ENCODE results near the gene FNDC3B. TPM values are rescaled to one million over a fixed set of nuclear protein-coding genes. Genes with fewer than 3 reads are reported as not detected.

Gene FNDC3B
- total RNA-seq, 2 donors from 2014 or later = 12.0 to 17.7 TPM

DNA sequence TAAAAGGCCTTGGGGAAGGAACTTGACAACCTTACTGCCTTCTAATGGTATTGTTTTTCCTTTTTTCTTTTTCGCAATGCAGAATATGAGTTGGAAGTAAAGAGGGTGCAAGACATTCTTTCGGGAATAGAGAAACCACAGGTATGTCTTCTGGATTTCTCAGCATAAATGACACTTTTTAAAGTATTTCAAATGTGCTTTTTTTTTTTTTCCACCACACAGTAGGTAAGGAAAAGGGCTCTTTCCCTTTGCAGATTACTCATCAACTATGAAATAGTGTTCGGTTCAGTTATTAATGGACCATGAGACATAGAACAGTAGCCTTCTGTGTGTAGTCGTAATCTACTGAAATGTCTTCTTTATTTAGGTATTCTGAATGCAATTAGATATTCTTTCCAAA lies 246.5 kb downstream of the FNDC3B start:
- ATAC-seq (replicated peaks in 1 of 2) (no peak), DNase-seq (no peak)
- H3K4me3 Mint-ChIP-seq = no peak overlapping the region
- no peaks in the 10 kb centered on the region for H3K36me3 Mint-ChIP-seq (ENCODE audit: insufficient read depth in 2 of 2)
- H3K4me1 Mint-ChIP-seq (ENCODE audit: low read depth) = peaks cover 6% of the 10 kb centered on the region
- no peaks in the 10 kb centered on the region for H3K27me3 Mint-ChIP-seq (ENCODE audit: low read depth)
- H3K27ac Mint-ChIP-seq = no peak overlapping the region
- H3K9me3 Mint-ChIP-seq = no peaks in the 10 kb centered on the region

DNA sequence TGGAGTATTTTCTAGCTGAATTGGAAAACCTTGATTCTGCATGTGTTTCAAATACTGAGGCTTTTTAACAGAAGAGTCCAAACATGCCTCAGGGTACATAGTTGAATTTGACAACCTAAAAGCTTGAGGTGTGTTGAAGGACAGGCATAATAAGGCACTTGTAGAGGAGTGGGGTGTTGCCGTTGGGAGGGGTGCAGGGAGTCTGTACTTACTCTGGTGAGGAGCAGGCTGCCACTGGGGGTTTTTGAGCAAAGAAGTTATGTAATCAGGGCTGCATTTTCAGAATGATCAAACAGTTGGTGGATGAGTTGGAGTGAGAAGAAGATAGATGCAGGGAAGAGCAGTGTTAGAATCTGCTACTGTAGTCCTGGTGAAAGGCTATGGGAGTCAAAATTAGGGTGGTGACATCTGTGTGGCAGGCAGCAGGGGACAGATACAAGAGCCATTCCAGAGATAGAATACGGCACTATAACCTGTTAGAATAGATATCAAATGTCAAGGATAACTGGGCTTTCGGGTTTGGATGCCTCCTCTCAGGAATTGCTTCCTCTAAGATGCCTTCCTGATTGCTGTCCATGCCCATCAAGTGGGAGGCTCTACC lies 247.3 kb downstream of the FNDC3B start:
- Mint-ChIP-seq H3K27ac (peak overlapping the region; percentile 23), H3K27me3 (ENCODE audit: low read depth) (no peaks in the 10 kb centered on the region), H3K4me3 (no peak overlapping the region), H3K9me3 (no peaks in the 10 kb centered on the region), H3K36me3 (ENCODE audit: insufficient read depth in 2 of 2) (no peaks in the 10 kb centered on the region), H3K4me1 (ENCODE audit: low read depth) (peaks cover 6% of the 10 kb centered on the region)
- DNase-seq (no peak), ATAC-seq (replicated peaks in 1 of 2) (no peak)

DNA sequence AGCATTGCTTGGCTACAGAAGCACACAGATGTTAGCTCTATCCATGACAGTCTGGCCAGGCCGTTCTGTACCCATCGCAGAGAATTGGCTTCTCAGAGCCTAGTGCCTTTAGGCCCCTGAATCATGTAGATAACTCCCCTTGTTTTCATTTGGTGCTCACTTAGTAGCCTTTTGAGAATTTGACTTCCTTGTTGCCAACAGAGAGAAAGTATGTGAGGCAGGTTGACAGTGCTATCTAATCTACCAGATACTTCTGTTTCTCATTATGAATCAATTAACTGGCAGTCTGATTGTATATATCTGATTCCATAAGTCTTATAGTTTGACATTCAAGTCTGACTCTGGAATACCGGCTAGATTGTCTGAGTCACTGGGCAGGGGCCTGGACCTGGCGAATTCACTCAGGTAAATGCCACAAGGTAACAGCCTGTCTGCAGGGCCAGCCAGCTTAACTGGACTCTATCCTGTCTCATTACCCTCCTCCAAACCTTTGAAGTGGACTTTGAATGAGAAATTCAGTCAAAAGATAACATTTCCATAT lies 248.6 kb downstream of the FNDC3B start:
- Mint-ChIP-seq H3K9me3 (no peaks in the 10 kb centered on the region), H3K27ac (no peak overlapping the region), H3K4me1 (ENCODE audit: low read depth) (peaks cover 6% of the 10 kb centered on the region), H3K27me3 (ENCODE audit: low read depth) (no peaks in the 10 kb centered on the region), H3K4me3 (no peak overlapping the region), H3K36me3 (ENCODE audit: insufficient read depth in 2 of 2) (no peaks in the 10 kb centered on the region)
- no peak for DNase-seq
- ATAC-seq (replicated peaks in 1 of 2) = no peak

DNA sequence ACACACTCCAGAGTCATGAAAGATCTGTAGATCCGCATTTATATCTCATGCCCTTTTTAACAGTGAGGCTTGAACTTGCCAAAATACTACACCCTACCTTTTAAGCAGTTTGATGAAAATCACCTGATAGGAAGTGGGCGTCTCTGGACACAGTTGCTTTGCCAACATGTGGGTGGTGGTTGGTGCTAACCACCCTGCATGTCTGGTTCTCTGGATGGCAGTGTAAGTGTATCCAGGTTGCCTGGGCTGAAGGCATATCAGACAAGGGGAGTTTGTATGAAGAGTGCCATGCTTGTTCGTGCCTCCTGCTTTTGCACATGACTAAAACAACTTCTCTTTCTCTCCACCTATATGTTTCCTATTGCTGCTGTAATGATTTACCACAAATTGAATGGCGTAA lies 249.3 kb downstream of the FNDC3B start:
- DNase-seq = no peak
- Mint-ChIP-seq H3K9me3 (no peaks in the 10 kb centered on the region), H3K36me3 (ENCODE audit: insufficient read depth in 2 of 2) (no peaks in the 10 kb centered on the region), H3K4me1 (ENCODE audit: low read depth) (peaks cover 6% of the 10 kb centered on the region), H3K27me3 (ENCODE audit: low read depth) (no peaks in the 10 kb centered on the region), H3K27ac (no peak overlapping the region), H3K4me3 (no peak overlapping the region)
- ATAC-seq (replicated peaks in 1 of 2) = no peak

DNA sequence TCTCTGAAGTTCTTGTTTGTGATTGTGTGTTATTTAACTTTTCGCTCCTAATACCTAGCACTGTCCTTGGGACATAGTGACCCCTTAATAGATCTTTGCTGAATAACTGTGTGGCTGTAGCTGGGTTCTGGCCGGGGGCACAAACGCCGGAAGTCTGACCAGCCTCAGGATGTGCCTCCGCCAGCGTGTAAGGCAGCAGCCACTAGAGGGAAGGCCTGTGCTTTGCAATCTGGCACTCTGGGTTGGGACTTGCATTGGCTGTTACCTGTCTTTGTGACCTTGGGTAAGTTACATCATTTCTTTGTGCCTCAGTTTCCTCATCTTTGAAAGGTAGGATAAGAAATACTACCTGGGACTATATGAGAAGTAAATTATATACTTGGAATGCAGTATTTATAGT lies 250.2 kb downstream of the FNDC3B start:
- Mint-ChIP-seq H3K4me3 (no peak overlapping the region), H3K9me3 (peaks cover 0 to 2% of the 10 kb centered on the region in 2 donors), H3K4me1 (ENCODE audit: low read depth) (peaks cover 6% of the 10 kb centered on the region), H3K36me3 (ENCODE audit: insufficient read depth in 2 of 2) (peaks cover 0 to 2% of the 10 kb centered on the region in 2 donors), H3K27ac (no peak overlapping the region), H3K27me3 (ENCODE audit: low read depth) (no peaks in the 10 kb centered on the region)
- no peak for ATAC-seq (replicated peaks in 1 of 2)
- DNase-seq = peak in 1 of 2 donors; percentile 4

DNA sequence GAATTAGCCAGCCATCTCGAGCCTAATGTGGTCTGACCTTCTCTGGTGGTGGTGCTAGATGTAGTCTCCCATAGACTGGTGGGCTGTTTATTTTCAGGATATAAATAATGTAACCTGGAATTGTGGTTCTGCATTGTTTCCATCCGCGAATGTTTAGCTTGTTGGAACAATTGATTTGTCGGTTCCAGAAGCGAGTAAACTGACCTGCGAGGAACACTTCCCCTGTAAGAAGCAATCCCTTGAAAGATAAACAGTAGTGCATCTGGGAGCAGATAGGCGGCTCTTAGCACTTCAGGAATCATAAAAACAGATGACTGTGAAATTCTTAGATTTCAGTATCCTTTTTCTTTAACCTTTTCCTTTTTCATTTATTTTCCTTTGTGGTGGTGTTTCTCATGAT lies 251.1 kb downstream of the FNDC3B start:
- H3K27me3 Mint-ChIP-seq (ENCODE audit: low read depth) = no peaks in the 10 kb centered on the region
- ATAC-seq (replicated peaks in 1 of 2) (no peak), DNase-seq (no peak)
- H3K4me3 Mint-ChIP-seq = no peak overlapping the region
- peaks cover 0 to 2% of the 10 kb centered on the region in 2 donors for H3K9me3 Mint-ChIP-seq
- H3K36me3 Mint-ChIP-seq (ENCODE audit: insufficient read depth in 2 of 2) = peaks cover 0 to 2% of the 10 kb centered on the region in 2 donors
- no peak overlapping the region for H3K27ac Mint-ChIP-seq
- peaks cover 6% of the 10 kb centered on the region for H3K4me1 Mint-ChIP-seq (ENCODE audit: low read depth)

DNA sequence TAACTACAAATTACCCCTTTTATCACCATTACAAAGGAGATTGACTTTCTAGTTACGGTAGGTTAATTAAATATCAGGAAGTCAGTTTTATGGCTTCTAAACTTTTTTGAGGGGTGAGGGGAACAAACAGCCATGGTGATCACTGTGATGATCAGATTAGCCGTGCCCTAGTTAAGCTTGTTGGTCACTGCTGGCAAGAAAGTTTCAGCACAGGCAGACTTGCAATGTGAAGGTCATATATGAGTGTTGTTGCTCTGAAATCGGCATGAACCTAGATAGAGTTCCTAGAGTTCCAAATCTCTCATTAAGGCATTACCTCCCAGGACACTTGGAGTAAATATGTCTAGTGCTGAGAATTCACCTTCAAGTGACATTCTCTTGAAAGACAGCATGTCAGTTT lies 252.3 kb downstream of the FNDC3B start:
- Mint-ChIP-seq H3K4me3 (no peak overlapping the region), H3K9me3 (peaks cover 0 to 2% of the 10 kb centered on the region in 2 donors), H3K27me3 (ENCODE audit: low read depth) (no peaks in the 10 kb centered on the region), H3K4me1 (ENCODE audit: low read depth) (peaks cover 6% of the 10 kb centered on the region), H3K27ac (no peak overlapping the region), H3K36me3 (ENCODE audit: insufficient read depth in 2 of 2) (peaks cover 0 to 2% of the 10 kb centered on the region in 2 donors)
- no peak for DNase-seq
- ATAC-seq (replicated peaks in 1 of 2) = no peak

DNA sequence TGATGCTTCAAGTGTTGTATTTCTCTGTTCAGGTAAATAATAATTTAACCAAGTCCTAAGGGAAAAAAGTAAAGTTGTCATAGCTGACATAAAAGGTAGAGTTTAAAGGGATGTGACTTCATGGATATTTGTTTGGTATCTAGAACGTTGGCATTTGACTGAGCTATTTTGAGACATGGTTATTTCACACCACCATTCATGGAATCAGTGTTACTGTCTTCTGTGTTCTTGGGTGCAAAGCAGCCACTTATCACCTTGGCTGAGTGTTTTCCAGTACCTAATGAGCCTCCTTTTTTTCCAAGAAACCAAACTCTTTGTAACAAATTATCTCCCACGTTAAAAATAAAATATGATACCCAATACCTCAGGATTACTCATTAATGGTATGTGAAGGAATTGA lies 253.0 kb downstream of the FNDC3B start:
- Mint-ChIP-seq H3K4me1 (ENCODE audit: low read depth) (peaks cover 6% of the 10 kb centered on the region), H3K9me3 (peaks cover 0 to 2% of the 10 kb centered on the region in 2 donors), H3K27ac (no peak overlapping the region), H3K4me3 (no peak overlapping the region), H3K27me3 (ENCODE audit: low read depth) (no peaks in the 10 kb centered on the region), H3K36me3 (ENCODE audit: insufficient read depth in 2 of 2) (peaks cover 0 to 2% of the 10 kb centered on the region in 2 donors)
- no peak for DNase-seq
- no peak for ATAC-seq (replicated peaks in 1 of 2)

DNA sequence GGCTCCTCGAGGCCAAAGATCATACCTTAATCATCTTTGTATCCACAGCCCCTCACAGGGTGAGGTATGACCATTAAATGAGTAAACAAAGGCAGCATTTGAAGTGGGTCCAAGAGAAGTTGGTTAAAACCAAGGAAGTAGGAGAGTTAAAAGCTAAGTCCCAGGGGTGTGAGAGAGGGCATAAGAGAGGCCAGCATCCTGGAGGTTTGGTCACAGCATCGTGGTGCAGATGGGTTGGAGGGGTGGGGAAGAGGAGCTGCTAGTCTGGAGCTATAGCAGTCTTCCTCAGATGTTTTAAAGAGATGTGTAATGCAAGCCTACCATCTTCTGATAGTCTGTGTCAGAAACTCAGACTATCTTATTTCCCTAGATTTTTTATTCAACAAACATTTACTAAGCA lies 253.7 kb downstream of the FNDC3B start:
- Mint-ChIP-seq H3K4me3 (no peak overlapping the region), H3K4me1 (ENCODE audit: low read depth) (peaks cover 2% of the 10 kb centered on the region), H3K27me3 (ENCODE audit: low read depth) (no peaks in the 10 kb centered on the region), H3K36me3 (ENCODE audit: insufficient read depth in 2 of 2) (peaks cover 0 to 2% of the 10 kb centered on the region in 2 donors), H3K9me3 (peaks cover 0 to 2% of the 10 kb centered on the region in 2 donors), H3K27ac (no peak overlapping the region)
- no peak for ATAC-seq (replicated peaks in 1 of 2)
- DNase-seq = no peak

DNA sequence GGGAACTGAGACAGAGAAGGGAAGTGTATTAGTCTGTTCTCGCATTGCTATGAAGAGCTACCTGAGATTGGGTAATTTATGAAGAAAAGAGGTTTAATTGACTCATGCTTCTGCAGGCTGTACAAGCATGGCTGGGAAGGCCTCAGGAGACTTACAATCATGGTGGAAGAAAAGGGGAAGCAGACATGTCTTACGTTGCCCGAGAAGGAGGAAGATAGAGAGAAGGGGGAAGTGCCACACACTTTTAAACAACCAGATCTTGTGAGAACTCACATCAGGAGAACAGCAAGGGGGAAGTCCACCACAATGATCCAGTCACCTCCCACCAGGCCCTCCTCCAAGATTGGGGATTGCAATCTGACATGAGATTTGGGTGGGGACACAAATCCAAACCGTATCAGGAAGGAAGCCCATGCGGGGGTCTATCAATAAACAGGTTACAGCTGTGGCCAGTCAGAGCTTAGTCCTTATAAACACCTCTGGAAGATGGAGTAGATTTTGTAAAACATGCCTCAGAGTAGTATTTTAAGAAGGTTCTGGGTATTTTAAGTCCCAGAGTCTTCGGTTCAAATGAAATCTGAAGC lies 254.9 kb downstream of the FNDC3B start:
- Mint-ChIP-seq H3K4me1 (ENCODE audit: low read depth) (no peaks in the 10 kb centered on the region), H3K27ac (no peak overlapping the region), H3K36me3 (ENCODE audit: insufficient read depth in 2 of 2) (peaks cover 0 to 2% of the 10 kb centered on the region in 2 donors), H3K27me3 (ENCODE audit: low read depth) (no peaks in the 10 kb centered on the region), H3K9me3 (peaks cover 0 to 2% of the 10 kb centered on the region in 2 donors), H3K4me3 (no peak overlapping the region)
- no peak for ATAC-seq (replicated peaks in 1 of 2)
- no peak for DNase-seq

DNA sequence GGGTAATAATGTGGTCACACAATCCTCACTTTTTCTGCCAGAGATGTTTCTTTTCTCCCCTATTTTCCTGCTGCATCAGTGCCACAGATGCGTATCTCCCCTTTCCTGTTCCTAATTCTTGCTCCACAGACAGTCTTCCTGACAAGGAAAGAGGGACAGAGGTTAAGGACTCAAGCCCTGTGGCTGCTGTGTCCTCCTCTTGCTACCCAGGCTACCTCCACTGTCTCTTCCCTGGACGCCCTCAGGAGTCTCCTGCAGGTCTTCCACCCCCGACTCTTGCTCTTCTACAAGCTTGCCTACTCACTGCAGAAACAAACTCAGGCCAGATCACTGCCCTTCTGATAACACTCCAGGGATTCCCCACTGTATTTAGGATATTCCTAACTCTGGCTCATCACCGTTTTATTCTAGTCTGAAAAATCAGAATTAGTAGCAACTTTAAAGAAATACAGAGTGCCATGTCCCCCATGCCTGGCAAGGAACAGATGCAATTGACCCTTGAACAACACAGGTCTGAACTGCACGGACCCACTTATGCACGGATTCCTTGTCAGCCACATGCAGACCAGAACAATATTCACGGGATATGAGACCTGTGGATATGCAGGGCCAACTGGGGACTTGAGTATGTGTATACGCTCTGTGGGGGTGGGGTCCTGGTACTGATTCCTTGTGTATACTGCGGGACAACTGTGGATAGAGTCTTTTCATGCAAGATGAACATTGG lies 257.0 kb downstream of the FNDC3B start:
- no peak for DNase-seq

DNA sequence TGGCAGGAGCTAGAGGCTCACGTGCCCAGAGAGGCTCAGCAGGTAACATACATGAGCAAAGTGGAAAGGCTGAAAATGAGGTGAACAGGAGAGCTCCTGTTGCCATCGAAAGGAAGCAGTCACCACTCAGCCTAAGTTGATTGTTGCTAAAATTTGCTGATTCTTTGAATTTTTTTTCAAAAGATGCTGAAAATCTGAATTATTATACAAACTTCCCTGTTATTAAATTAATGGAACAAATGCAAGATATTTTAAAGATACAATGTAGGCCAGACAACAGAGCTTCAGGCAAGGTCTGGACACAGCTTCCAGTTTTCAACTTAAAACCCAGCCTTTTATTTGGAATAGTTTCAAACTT lies 257.6 kb downstream of the FNDC3B start:
- Mint-ChIP-seq H3K36me3 (ENCODE audit: insufficient read depth in 2 of 2) (peaks cover 0 to 2% of the 10 kb centered on the region in 2 donors), H3K27ac (no peak overlapping the region)
- ATAC-seq (replicated peaks in 1 of 2) = no peak

More for the DNA sequence above, 257.0 kb downstream of the FNDC3B start:
- Mint-ChIP-seq H3K27ac (no peak overlapping the region), H3K4me3 (no peak overlapping the region), H3K27me3 (ENCODE audit: low read depth) (no peaks in the 10 kb centered on the region), H3K4me1 (ENCODE audit: low read depth) (no peaks in the 10 kb centered on the region), H3K9me3 (peaks cover 0 to 2% of the 10 kb centered on the region in 2 donors), H3K36me3 (ENCODE audit: insufficient read depth in 2 of 2) (peaks cover 0 to 2% of the 10 kb centered on the region in 2 donors)
- no peak for ATAC-seq (replicated peaks in 1 of 2)

DNA sequence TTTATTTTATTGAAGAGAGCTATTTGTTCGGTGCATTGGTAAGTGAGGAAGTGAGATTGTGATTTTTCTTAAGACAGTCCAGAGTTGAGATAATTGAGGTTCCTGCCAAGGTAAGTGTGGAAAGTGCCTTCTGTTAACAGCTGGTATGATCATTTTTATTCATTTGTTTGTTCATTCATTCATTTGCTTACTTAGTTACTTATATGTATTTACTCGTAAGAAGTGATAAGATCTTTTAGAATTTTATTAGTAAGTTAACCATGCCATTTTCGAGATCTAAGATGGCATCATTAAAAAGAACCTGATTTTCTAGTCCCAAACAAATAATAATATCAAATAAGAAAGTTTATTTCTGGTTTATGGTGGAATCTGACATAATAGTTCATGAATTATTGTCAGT lies 258.9 kb downstream of the FNDC3B start:
- H3K36me3 Mint-ChIP-seq (ENCODE audit: insufficient read depth in 2 of 2) = peaks cover 0 to 2% of the 10 kb centered on the region in 2 donors
- DNase-seq (no peak), ATAC-seq (replicated peaks in 1 of 2) (no peak)
- no peak overlapping the region for H3K27ac Mint-ChIP-seq
- no peaks in the 10 kb centered on the region for H3K4me1 Mint-ChIP-seq (ENCODE audit: low read depth)
- H3K4me3 Mint-ChIP-seq = no peak overlapping the region
- no peaks in the 10 kb centered on the region for H3K27me3 Mint-ChIP-seq (ENCODE audit: low read depth)
- H3K9me3 Mint-ChIP-seq = peaks cover 0 to 2% of the 10 kb centered on the region in 2 donors

More for the DNA sequence above, 257.6 kb downstream of the FNDC3B start:
- Mint-ChIP-seq H3K4me3 (no peak overlapping the region), H3K4me1 (ENCODE audit: low read depth) (no peaks in the 10 kb centered on the region), H3K9me3 (peaks cover 0 to 2% of the 10 kb centered on the region in 2 donors), H3K27me3 (ENCODE audit: low read depth) (no peaks in the 10 kb centered on the region)
- DNase-seq = no peak
